Panc1 (cell line): ENCODE measurements around the gene MRAP.

Source experiments
- POLR2AphosphoS5 ChIP-seq: IDR thresholded peaks from 2 replicates; pipeline ENCODE4 v1.6.1; 2012; ENCODE audit warnings: mild to moderate bottlenecking, low read depth, low read length, moderate library complexity
- SIN3A ChIP-seq: IDR thresholded peaks from 2 replicates; pipeline ENCODE4 v1.6.1; 2012; ENCODE audit warnings: low read depth, mild to moderate bottlenecking, low read length, moderate library complexity, borderline replicate concordance; ENCODE audit not compliant: insufficient read depth
- TF ChIP-seq, protein P1 (sequence below): fragments of 450-650 bp; IDR thresholded peaks from 2 replicates; pipeline ENCODE4 v1.5.1; 2017; ENCODE audit warnings: mild to moderate bottlenecking

DNA sequence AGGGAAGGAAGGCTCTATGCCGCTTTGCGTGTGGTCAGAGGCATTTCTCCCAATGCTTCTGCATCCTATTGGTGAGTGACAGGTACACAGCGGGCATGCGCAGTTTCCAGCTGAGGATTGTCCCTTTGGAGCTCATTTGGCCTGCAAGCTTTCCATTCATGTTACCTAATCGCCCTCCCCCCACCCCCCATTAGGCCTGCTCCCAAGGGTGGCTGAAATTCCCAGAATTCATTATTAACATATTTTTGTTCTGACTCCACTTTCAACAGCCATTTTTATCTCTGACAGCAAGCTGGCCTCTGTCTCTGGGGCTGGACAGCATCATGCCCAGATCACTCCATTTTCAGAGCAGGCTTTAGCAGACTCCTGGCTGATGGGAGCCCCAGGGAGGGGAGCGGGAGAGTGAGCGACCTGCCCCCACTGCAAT lies 45.4 kb upstream of the MRAP start:
- TF ChIP-seq, protein P1, sequence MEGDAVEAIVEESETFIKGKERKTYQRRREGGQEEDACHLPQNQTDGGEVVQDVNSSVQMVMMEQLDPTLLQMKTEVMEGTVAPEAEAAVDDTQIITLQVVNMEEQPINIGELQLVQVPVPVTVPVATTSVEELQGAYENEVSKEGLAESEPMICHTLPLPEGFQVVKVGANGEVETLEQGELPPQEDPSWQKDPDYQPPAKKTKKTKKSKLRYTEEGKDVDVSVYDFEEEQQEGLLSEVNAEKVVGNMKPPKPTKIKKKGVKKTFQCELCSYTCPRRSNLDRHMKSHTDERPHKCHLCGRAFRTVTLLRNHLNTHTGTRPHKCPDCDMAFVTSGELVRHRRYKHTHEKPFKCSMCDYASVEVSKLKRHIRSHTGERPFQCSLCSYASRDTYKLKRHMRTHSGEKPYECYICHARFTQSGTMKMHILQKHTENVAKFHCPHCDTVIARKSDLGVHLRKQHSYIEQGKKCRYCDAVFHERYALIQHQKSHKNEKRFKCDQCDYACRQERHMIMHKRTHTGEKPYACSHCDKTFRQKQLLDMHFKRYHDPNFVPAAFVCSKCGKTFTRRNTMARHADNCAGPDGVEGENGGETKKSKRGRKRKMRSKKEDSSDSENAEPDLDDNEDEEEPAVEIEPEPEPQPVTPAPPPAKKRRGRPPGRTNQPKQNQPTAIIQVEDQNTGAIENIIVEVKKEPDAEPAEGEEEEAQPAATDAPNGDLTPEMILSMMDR, result no peak
- TF ChIP-seq POLR2AphosphoS5 (no peak), SIN3A (no peak)
